Measurements from ENCODE around the gene NUDT22. TPM values are rescaled to one million over a fixed set of nuclear protein-coding genes. Genes with fewer than 3 reads are reported as not detected.

NUDT22 gene
- total and polyA plus RNA-seq, 2 of the 8 experiments (the other 6 are each of a cell fraction or from before 2014, with no cell fraction given): 43.4 to 69.0 TPM

GRCh38 chr11:64220271-64220670 is 5.8 kb upstream of the NUDT22 start:
- Histone ChIP-seq H3K4me2 (ENCODE audit: insufficient read depth in 1 of 2, low read depth in 2 of 2, low read length in 2 of 2) (no peak overlapping the region), H3K9ac (replicated peaks in 1 of 4; ENCODE audit: extremely low read depth in 1 of 4, low read depth in 3 of 4, low read length in 3 of 4) (no peak overlapping the region), H2BK15ac (ENCODE audit: low read length) (no peak overlapping the region), H3K23me2 (ENCODE audit: low read depth, low read length) (peaks cover under 1% of the 10 kb centered on the region; the same call in 1 of the 2 replicates), H3K4me3 (ENCODE audit: extremely low read depth in 1 of 4, insufficient read depth in 2 of 4, low read depth in 3 of 4, low read length in 4 of 4) (no peak overlapping the region), H3K56ac (replicated peaks; ENCODE audit: insufficient read length, low read depth, low read length) (no peak overlapping the region), H3K79me2 (ENCODE audit: control insufficient read depth in 1 of 2, insufficient read depth in 2 of 2, low read length in 2 of 2) (no peaks in the 10 kb centered on the region), H2BK12ac (ENCODE audit: low read depth, low read length) (no peak overlapping the region), H3K27me3 (replicated peaks in 1 of 4; ENCODE audit: control insufficient read depth in 3 of 4, extremely low read depth in 1 of 4, insufficient read depth in 3 of 4, low read length in 3 of 4) (no peaks in the 10 kb centered on the region), H4K5ac (ENCODE audit: insufficient read length, low read depth, low read length) (no peak overlapping the region), H2BK20ac (ENCODE audit: low read length) (no peak overlapping the region), H3K4me1 (replicated peaks in 1 of 4; ENCODE audit: control insufficient read depth in 3 of 4, insufficient read depth in 4 of 4, low read length in 3 of 4) (peaks cover 0 to 3% (median 2%) of the 10 kb centered on the region in 4 experiments; a peak in 4 of 7 replicates), H3K18ac (ENCODE audit: extremely low read depth, low read length) (no peak overlapping the region), H3K27ac (ENCODE audit: low read depth, low read length) (no peak overlapping the region), H3K4ac (replicated peaks; ENCODE audit: insufficient read length, low read depth, low read length) (no peak overlapping the region), H2AFZ (ENCODE audit: low read length) (no peak overlapping the region), H2AK5ac (ENCODE audit: low read depth, low read length) (no peak overlapping the region), H4K20me1 (replicated peaks in 1 of 2; ENCODE audit: control insufficient read depth in 1 of 2, insufficient read depth in 2 of 2, low read length in 2 of 2) (peaks cover 2 to 13% of the 10 kb centered on the region in 2 experiments), H3K23ac (ENCODE audit: insufficient read length) (no peak overlapping the region), H2BK5ac (ENCODE audit: low read depth, low read length) (no peak overlapping the region), H3K14ac (ENCODE audit: insufficient read length) (no peak overlapping the region), H2BK120ac (replicated peaks; ENCODE audit: low read depth, low read length) (no peak overlapping the region), H3K79me1 (ENCODE audit: low read depth, low read length) (no peaks in the 10 kb centered on the region), H4K8ac (ENCODE audit: extremely low read depth, insufficient read depth, low read length) (no peak overlapping the region), H3K9me3 (ENCODE audit: insufficient read depth in 2 of 2, low read depth in 1 of 2, low read length in 1 of 2) (no peaks in the 10 kb centered on the region), H3K36me3 (ENCODE audit: control insufficient read depth in 2 of 4, insufficient read depth in 4 of 4, low read length in 3 of 4) (peaks cover 0 to 9% (median 5%) of the 10 kb centered on the region in 4 experiments; a peak in 4 of 8 replicates), H4K91ac (replicated peaks; ENCODE audit: insufficient read length, low read length) (no peak overlapping the region)
- 96% methylated on average over 17 of the region's 17 CpGs; no CpG with 5 or more reads in 1 of the 2 experiments for WGBS, 2 experiments (ENCODE audit: extremely low coverage in 1 of 2, insufficient coverage in 1 of 2, insufficient read length in 1 of 2, insufficient replicate concordance in 2 of 2, low coverage in 1 of 2, low lambda C conversion rate in 2 of 2, missing lambda C conversion rate in 1 of 2)
- POLR2A ChIA-PET (ENCODE audit: partially characterized antibody): interaction anchor here (1.0 to 14.1 kb wide), 8 partner anchors 11 to 49 kb away, joined by 3 to 253 read pairs (median 4); partner anchors contain the start of genes FERMT3, PLCB3 and STIP1
- no peak for FAIRE-seq
- CTCF ChIA-PET (ENCODE audit: partially characterized antibody): interaction anchor here (1.1 to 2.8 kb wide), 4 partner anchors 9 to 32 kb away, joined by 4 to 19 read pairs (median 6); partner anchors contain the start of genes FERMT3 and PLCB3
- no peak for DNase-seq (ENCODE audit: low read depth in 1 of 2, low spot score in 2 of 2)
- TF ChIP-seq CREB1 (IDR thresholded peaks at IDR 0.05): no peak
- TF ChIP-seq SP1 (IDR thresholded peaks at IDR 0.05; ENCODE audit: low read depth, low read length): no peak
- TF ChIP-seq, protein P1, sequence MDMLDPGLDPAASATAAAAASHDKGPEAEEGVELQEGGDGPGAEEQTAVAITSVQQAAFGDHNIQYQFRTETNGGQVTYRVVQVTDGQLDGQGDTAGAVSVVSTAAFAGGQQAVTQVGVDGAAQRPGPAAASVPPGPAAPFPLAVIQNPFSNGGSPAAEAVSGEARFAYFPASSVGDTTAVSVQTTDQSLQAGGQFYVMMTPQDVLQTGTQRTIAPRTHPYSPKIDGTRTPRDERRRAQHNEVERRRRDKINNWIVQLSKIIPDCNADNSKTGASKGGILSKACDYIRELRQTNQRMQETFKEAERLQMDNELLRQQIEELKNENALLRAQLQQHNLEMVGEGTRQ (IDR thresholded peaks at IDR 0.05; ENCODE audit: low read length): no peak
- no peak for TF ChIP-seq TBP (IDR thresholded peaks at IDR 0.05; ENCODE audit: low read depth, low read length)
- TF ChIP-seq EZH2 (IDR thresholded peaks at IDR 0.05; ENCODE audit: low read depth, low read length, severe bottlenecking): no peak
- TF ChIP-seq, protein P2, sequence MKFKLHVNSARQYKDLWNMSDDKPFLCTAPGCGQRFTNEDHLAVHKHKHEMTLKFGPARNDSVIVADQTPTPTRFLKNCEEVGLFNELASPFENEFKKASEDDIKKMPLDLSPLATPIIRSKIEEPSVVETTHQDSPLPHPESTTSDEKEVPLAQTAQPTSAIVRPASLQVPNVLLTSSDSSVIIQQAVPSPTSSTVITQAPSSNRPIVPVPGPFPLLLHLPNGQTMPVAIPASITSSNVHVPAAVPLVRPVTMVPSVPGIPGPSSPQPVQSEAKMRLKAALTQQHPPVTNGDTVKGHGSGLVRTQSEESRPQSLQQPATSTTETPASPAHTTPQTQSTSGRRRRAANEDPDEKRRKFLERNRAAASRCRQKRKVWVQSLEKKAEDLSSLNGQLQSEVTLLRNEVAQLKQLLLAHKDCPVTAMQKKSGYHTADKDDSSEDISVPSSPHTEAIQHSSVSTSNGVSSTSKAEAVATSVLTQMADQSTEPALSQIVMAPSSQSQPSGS (IDR thresholded peaks at IDR 0.05; ENCODE audit: low read length): no peak
- no peak for TF ChIP-seq YY1 (IDR thresholded peaks at IDR 0.05; ENCODE audit: low read depth, low read length)
- no peak for TF ChIP-seq FOSL1 (IDR thresholded peaks at IDR 0.05; ENCODE audit: insufficient read depth, low read depth, low read length)
- no peak for TF ChIP-seq POLR2A (IDR thresholded peaks at IDR 0.05; ENCODE audit: control extremely low read depth in 1 of 2, low read depth in 2 of 2, low read length in 2 of 2)
- TF ChIP-seq SIN3A (conservative IDR thresholded peaks at IDR 0.05 in 1 of 2, IDR thresholded peaks at IDR 0.05 in 1 of 2; ENCODE audit: low read depth in 1 of 2, low read length in 2 of 2): no peak
- no peak for TF ChIP-seq SUZ12 (IDR thresholded peaks at IDR 0.05; ENCODE audit: low read length)
- TF ChIP-seq KDM5A (IDR thresholded peaks at IDR 0.05; ENCODE audit: low read length): no peak

Measured in H1 (cell line).